ENCODE data around the gene DYNC1LI1.

Gene DYNC1LI1

DNA sequence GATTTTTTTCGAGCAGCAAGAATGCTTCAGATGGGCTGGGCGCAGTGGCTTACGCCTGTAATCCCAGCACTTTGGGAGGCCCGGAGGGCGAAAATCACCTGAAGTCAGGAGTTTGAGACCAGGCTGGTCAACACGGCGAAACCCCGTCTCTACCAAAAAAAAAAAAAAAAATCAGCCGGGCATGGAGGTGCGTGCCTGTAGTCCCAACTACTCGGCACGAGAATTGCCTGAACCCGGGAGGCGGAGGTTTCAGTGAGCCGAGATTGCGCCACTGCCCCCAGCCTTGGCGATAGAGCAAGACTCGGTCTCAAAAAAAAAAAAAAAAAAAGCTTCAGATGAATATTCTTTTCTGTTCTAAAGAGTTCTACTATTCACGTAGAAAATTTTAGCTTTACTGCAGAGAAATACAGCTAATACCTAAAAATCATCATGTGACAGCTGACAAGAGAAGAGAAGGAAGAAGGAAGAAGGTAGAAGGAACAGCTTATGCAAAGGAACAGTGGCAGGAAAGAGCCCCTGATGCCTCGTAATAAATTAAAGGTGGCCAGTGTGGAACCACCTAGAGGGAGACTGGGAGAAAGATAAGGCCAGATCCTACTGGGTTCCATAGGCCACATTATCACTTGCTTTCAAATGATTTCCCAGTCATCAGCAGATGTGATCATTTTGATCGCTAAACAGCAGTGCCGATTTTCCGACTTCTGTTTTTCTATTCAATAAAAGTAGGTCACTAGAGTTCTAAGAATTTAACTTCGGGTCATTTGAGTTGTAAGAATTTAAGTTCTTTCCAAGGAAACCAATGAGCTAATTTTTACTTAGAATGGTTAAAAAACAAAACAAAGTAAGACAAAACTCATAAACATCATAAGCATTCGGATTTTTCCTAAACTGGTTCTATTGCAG, 69.5 kb downstream of the DYNC1LI1 start:
- Histone ChIP-seq H3K9me3 (replicated peaks; ENCODE audit: low read length) (no peaks in the 10 kb centered on the region), H3K4me1 (ENCODE audit: control insufficient read depth, insufficient read depth, low read length) (peaks cover 15% of the 10 kb centered on the region), H3K9ac (ENCODE audit: low read depth, low read length) (peak overlapping the region; percentile 91), H3K27me3 (ENCODE audit: control insufficient read depth, insufficient read depth, low read length) (no peaks in the 10 kb centered on the region), H3K4me3 (ENCODE audit: low read length) (peak overlapping the region; percentile 82), H3K4me2 (ENCODE audit: low read length) (peak overlapping the region; percentile 73), H3K36me3 (ENCODE audit: insufficient read depth, low read length) (peaks cover 5% of the 10 kb centered on the region)

DNA sequence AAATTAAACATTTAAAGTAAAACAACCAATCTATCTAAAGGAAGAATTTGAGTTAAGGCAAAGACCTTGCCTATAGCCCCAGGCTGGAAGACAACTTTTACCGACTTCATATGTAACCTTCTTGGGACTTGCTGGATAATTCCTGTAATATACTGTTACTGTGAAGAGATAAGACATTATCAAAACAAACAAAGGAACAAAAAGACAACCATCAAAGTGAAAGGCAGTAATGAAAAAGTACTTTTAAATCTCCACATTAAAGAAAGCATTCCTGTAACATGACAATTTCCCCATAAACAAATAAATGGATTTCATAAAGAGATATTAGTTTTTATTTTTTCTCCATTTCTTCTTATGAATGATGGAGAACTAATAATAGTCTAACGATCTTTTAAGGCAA, 70.4 kb downstream of the DYNC1LI1 start:
- Histone ChIP-seq H3K4me3 (ENCODE audit: low read length) (no peak overlapping the region), H3K4me2 (ENCODE audit: low read length) (no peak overlapping the region), H3K4me1 (ENCODE audit: control insufficient read depth, insufficient read depth, low read length) (peaks cover 15% of the 10 kb centered on the region), H3K27me3 (ENCODE audit: control insufficient read depth, insufficient read depth, low read length) (no peaks in the 10 kb centered on the region), H3K9me3 (replicated peaks; ENCODE audit: low read length) (no peaks in the 10 kb centered on the region), H3K9ac (ENCODE audit: low read depth, low read length) (no peak overlapping the region), H3K36me3 (ENCODE audit: insufficient read depth, low read length) (peaks cover 5% of the 10 kb centered on the region)

DNA sequence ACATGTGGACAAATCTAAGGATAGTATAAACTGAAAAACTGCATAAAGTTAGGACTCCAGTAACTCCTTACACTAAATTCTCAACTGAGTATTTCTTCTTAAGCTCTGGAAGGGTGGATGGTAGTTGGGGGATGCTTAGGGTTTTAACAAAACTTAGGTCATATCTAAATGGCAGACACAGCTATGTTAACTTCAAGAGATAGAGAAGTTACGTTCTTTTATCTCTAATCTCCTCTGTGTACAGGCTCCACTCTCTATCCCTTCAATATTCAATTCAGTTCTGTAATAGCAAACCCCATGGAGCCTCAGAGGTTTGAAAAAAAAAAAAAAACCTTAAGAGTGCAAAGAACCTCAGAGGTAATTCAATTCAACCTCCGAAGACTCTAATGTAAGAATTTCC, 71.1 kb downstream of the DYNC1LI1 start:
- no peaks in the 10 kb centered on the region for H3K9me3 ChIP-seq (replicated peaks; ENCODE audit: low read length)
- peaks cover 5% of the 10 kb centered on the region for H3K36me3 ChIP-seq (ENCODE audit: insufficient read depth, low read length)
- H3K4me3 ChIP-seq (ENCODE audit: low read length), result no peak overlapping the region
- H3K9ac ChIP-seq (ENCODE audit: low read depth, low read length), result no peak overlapping the region
- H3K4me2 ChIP-seq (ENCODE audit: low read length), result no peak overlapping the region
- no peaks in the 10 kb centered on the region for H3K27me3 ChIP-seq (ENCODE audit: control insufficient read depth, insufficient read depth, low read length)
- peaks cover 15% of the 10 kb centered on the region for H3K4me1 ChIP-seq (ENCODE audit: control insufficient read depth, insufficient read depth, low read length)

DNA sequence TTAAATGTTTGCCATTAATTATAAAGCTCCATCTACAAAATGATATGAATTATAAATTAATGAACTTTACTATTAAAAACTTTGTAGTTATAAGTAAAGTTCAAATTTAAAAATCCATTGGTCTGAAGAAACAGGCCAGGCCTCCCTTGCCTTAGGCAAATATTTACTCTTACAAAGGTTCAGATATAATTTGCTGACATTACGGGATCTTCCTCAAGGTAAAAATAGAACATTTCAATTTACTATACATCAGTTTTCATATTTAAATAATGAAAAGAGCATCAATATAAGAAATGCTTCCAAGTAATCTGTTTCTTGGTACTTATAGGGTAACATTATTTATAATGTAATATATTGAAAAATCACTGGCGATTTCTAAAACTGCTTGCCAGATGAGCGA, 71.7 kb downstream of the DYNC1LI1 start:
- no peaks in the 10 kb centered on the region for H3K27me3 ChIP-seq (ENCODE audit: control insufficient read depth, insufficient read depth, low read length)
- no peaks in the 10 kb centered on the region for H3K9me3 ChIP-seq (replicated peaks; ENCODE audit: low read length)
- H3K36me3 ChIP-seq (ENCODE audit: insufficient read depth, low read length), result peaks cover 5% of the 10 kb centered on the region
- H3K4me2 ChIP-seq (ENCODE audit: low read length), result no peak overlapping the region
- H3K4me3 ChIP-seq (ENCODE audit: low read length), result no peak overlapping the region
- H3K9ac ChIP-seq (ENCODE audit: low read depth, low read length), result no peak overlapping the region
- H3K4me1 ChIP-seq (ENCODE audit: control insufficient read depth, insufficient read depth, low read length), result peaks cover 15% of the 10 kb centered on the region

DNA sequence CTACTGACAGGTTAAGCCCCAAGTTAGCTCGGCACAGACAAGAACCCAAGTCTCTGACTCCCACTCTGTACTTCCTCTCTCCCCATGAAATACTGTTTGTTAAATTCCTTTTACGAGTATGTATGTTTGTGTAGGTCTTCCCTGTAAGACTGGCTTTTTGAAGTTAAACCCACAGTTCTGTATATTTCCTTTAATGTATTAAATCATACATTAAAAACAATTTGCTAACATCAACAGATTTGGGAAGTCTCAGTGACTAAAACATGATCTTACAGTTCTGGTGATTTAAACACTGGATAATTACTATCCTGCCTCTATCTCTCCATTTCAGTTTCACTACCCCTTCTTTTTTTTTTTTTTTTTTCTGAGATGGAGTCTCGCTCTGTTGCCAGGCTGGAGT, 72.4 kb downstream of the DYNC1LI1 start:
- H3K36me3 ChIP-seq (ENCODE audit: insufficient read depth, low read length), result peaks cover 5% of the 10 kb centered on the region
- H3K4me2 ChIP-seq (ENCODE audit: low read length), result no peak overlapping the region
- H3K9me3 ChIP-seq (replicated peaks; ENCODE audit: low read length), result no peaks in the 10 kb centered on the region
- no peak overlapping the region for H3K4me3 ChIP-seq (ENCODE audit: low read length)
- no peak overlapping the region for H3K9ac ChIP-seq (ENCODE audit: low read depth, low read length)
- peaks cover 15% of the 10 kb centered on the region for H3K4me1 ChIP-seq (ENCODE audit: control insufficient read depth, insufficient read depth, low read length)
- no peaks in the 10 kb centered on the region for H3K27me3 ChIP-seq (ENCODE audit: control insufficient read depth, insufficient read depth, low read length)

DNA sequence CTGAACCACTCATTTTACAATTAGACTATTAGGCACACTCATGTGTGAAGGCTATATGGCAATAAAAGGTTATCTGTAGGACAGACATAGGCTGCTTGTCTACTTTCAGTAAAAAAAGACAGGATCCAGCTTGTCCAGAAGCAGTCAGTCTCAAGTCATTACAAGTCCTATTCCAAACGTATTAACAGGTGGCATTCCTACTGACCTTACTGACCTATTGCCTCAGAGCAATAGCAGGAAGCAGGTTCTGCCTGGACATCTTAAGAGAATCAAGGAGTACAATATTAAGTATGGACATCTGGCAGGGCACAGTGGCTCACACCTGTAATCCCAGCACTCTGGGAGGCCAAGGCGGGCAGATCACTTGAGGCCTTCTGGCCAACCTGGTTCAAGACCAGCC, 75.0 kb downstream of the DYNC1LI1 start:
- Histone ChIP-seq H3K9me3 (replicated peaks; ENCODE audit: low read length) (no peaks in the 10 kb centered on the region), H3K4me2 (ENCODE audit: low read length) (no peak overlapping the region), H3K4me3 (ENCODE audit: low read length) (no peak overlapping the region), H3K9ac (ENCODE audit: low read depth, low read length) (no peak overlapping the region), H3K4me1 (ENCODE audit: control insufficient read depth, insufficient read depth, low read length) (peaks cover 6% of the 10 kb centered on the region), H3K36me3 (ENCODE audit: insufficient read depth, low read length) (peaks cover 5% of the 10 kb centered on the region), H3K27me3 (ENCODE audit: control insufficient read depth, insufficient read depth, low read length) (no peaks in the 10 kb centered on the region)

DNA sequence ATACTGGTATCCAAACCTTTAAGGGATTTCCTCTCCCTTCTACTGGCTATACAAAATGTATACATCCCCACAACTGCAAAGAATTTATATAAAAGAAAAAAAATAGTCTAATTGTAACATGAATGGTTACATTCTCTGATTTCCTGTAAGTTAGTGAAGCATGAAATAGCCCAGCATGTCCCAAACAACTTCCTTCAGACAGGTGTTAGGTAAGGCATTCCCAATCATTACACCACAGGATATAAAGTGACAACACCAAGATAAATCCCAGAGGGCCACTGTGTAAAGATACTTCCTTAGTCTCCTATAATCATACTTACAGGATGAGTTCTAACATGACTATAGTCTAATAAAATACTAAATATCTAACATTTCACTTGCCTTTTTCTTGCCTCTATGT, 75.6 kb downstream of the DYNC1LI1 start:
- H3K4me1 ChIP-seq (ENCODE audit: control insufficient read depth, insufficient read depth, low read length), result peaks cover 1% of the 10 kb centered on the region
- peaks cover 5% of the 10 kb centered on the region for H3K36me3 ChIP-seq (ENCODE audit: insufficient read depth, low read length)
- H3K9ac ChIP-seq (ENCODE audit: low read depth, low read length), result no peak overlapping the region
- H3K4me3 ChIP-seq (ENCODE audit: low read length), result no peak overlapping the region
- H3K9me3 ChIP-seq (replicated peaks; ENCODE audit: low read length), result no peaks in the 10 kb centered on the region
- no peak overlapping the region for H3K4me2 ChIP-seq (ENCODE audit: low read length)
- no peaks in the 10 kb centered on the region for H3K27me3 ChIP-seq (ENCODE audit: control insufficient read depth, insufficient read depth, low read length)

DNA sequence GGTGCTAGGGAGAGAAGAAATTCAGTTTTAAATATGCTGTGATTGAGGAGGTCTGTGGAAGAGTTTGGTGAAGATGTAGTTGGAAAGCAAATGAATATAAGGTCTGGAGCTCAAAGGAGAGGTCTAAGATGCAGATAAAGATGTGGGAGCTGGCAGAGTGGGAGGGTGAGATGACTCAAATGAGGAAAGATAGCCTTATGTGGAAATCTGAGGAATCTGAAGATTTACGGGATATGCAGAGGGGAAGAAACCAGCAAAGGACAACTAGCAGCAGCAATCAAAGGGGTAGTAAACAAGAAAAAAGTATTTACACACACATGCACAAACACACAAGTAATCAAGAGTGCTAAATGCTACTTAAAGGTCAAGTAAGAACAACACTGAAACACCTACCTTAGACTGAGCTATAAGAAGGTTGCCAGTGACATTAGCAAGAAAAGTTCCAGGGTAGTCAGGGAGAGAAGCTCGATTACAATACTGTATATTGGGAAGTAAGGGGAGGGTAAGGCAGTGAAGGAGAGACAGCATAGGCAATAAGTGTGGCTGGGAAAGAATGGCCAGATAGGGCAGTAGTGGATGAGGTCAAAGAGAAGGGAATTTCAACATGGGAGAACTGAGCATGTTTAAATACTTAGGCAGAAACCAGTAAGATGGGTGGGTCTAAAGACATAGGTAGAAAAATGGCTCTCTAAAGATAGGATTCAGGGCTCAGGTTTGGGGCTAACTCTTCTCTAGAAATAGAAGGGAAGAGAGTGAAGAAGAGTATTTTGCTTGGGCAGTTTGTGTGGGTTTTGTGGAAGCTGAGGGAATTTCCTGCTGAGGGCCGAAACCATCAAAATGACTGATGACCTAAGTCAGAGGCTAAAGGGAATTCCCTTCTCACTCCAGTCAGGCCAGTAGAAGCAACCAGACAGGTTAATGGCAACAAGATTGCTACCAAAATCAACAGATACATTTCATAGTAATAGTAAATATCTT, 76.9 kb downstream of the DYNC1LI1 start:
- no peak overlapping the region for H3K9ac ChIP-seq (ENCODE audit: low read depth, low read length)
- H3K9me3 ChIP-seq (replicated peaks; ENCODE audit: low read length), result no peaks in the 10 kb centered on the region
- H3K4me2 ChIP-seq (ENCODE audit: low read length), result no peak overlapping the region
- no peaks in the 10 kb centered on the region for H3K36me3 ChIP-seq (ENCODE audit: insufficient read depth, low read length)
- H3K27me3 ChIP-seq (ENCODE audit: control insufficient read depth, insufficient read depth, low read length), result no peaks in the 10 kb centered on the region
- no peak overlapping the region for H3K4me3 ChIP-seq (ENCODE audit: low read length)
- no peaks in the 10 kb centered on the region for H3K4me1 ChIP-seq (ENCODE audit: control insufficient read depth, insufficient read depth, low read length)

DNA sequence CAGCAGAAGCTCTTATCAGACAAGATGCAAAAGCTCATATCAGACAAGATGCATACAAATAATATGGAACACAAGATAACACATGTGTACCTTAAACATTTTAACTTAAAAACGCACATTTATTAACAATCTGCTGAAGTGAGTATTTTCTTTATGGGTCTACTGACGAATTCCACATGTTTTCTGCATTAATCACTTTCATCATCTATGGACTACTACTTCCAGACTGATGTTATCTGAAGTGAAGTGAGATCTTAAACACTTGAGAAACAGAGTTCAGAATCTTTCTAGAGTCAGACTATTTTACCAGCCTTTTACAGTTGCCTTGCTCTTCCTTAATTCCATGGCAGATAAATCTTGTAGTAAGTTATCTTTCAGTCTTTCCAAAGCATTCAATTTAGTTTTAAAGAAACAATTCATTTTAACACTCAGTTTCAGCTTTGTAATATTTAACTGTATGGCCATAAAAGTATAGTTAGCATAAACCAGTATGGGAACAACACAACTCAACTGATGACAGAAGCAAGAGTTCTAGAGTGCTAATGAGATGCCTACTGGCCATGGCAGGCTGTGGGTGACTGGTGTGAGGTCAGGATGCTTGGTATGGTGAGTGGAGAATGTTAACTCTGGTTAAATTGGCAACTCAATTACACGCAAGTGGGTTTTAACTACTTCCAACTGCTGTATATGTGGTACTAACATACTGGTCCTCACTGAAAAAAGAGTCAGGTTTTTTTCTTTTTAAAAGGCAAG, 77.8 kb downstream of the DYNC1LI1 start:
- H3K36me3 ChIP-seq (ENCODE audit: insufficient read depth, low read length), result no peaks in the 10 kb centered on the region
- peaks cover 6% of the 10 kb centered on the region for H3K4me1 ChIP-seq (ENCODE audit: control insufficient read depth, insufficient read depth, low read length)
- no peaks in the 10 kb centered on the region for H3K9me3 ChIP-seq (replicated peaks; ENCODE audit: low read length)
- no peak overlapping the region for H3K4me2 ChIP-seq (ENCODE audit: low read length)
- no peak overlapping the region for H3K4me3 ChIP-seq (ENCODE audit: low read length)
- H3K27me3 ChIP-seq (ENCODE audit: control insufficient read depth, insufficient read depth, low read length), result no peaks in the 10 kb centered on the region
- no peak overlapping the region for H3K9ac ChIP-seq (ENCODE audit: low read depth, low read length)

DNA sequence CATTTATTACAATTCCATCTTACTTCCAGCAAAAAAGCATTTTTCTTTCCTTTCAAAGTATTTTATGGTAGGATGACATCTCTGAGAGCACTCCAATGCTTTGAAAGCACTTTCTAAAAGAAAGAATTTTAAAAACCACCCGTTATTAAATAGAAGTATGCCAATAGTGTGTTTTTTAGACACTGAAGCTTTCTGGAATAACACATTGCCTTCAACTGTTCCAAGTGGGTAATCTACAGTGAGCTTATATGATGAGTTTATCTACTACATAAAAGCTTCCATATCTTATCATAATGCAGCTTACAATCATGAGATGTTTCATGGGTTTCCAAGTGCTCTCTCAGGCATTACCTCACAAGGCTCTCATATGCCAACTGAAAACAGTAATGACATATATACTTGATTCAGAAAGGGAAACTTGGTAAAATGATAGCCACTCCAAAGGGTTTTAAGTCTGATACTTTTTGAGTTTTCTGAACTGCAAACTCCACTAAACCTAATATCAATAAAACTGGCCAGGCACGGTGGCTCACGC, 82.1 kb downstream of the DYNC1LI1 start:
- Histone ChIP-seq H3K9me3 (replicated peaks; ENCODE audit: low read length) (no peaks in the 10 kb centered on the region), H3K9ac (ENCODE audit: low read depth, low read length) (no peak overlapping the region), H3K27me3 (ENCODE audit: control insufficient read depth, insufficient read depth, low read length) (no peaks in the 10 kb centered on the region), H3K36me3 (ENCODE audit: insufficient read depth, low read length) (peaks cover 17% of the 10 kb centered on the region), H3K4me1 (ENCODE audit: control insufficient read depth, insufficient read depth, low read length) (peaks cover 9% of the 10 kb centered on the region), H3K4me2 (ENCODE audit: low read length) (no peak overlapping the region), H3K4me3 (ENCODE audit: low read length) (no peak overlapping the region)
